NCI-H2171 treated with DMSO at 0.1 percent for 48 hours (cell line): ENCODE measurements around the gene MRPS26.
"Not testable (repeated sequence)": the region's sequence is repeated elsewhere in the genome, so short reads cannot be mapped to it uniquely, and the experiment has no call there.

Source experiments
- DNase-seq: peaks from one replicate; lab custom pipeline; 2025; lab: John Stamatoyannopoulos, UW

The MRPS26 gene

DNA sequence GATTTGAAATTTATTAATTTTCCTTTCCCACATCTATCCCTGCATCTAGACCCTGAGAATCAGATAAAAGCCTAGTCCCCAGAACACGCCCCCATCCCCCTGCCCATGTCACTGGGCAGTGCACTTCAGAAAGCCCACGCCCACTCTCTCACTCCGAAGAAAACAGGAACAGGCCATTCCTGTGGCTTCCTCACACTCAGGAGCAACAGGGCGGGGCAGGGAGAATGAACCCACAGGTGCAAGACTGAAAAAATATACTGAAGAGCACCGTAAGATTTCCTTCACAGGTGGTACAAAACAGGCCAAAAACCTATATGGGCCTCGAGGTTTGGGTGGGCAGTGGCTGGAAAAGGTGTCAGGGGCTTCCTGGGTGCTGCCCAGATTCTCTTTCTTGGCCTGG is 29.0 kb downstream of the MRPS26 start:
- no peak for DNase-seq

DNA sequence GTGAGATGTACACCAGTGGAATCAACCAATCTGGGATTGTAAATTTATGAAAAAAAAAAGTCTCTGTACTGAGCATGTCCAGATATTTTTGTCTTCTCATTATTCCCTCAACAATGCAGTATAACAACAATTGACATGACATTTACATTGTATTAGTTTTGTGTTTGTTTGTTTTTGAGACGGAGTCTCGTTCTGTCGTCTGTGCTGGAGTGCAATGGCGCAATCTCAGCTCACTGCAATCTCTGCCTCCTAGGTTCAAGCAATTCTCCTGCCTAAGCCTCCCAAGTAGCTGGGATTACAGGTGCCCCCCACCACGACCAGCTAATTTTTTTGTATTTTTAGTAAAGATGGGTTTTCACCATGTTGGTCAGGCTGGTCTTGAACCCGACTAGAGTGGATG is 29.5 kb downstream of the MRPS26 start:
- not testable (repeated sequence) for DNase-seq

DNA sequence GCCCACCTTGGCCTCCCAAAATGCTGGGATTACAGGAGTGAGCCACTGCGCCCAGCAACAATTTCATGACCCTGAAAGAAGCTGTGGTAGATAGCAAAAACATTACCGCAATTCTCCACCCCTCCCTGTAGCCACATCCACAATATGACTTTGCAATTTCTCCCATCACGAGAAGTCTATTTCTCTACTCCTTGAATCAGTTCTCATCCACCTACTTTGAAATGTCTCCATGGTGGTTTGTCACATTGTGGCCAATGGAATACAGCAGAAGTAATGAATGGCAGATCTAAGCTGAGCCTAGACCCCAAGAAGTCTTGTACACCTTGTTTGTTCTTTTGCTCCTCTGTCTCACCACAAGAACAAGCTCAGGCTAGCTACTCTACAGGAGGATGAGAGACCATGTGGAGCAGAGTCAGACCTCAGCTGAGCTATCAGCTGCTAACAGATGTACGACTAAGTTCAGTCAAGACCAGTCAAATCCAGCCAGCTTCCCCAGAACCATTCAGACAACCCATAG is 31.8 kb downstream of the MRPS26 start:
- DNase-seq: no peak

DNA sequence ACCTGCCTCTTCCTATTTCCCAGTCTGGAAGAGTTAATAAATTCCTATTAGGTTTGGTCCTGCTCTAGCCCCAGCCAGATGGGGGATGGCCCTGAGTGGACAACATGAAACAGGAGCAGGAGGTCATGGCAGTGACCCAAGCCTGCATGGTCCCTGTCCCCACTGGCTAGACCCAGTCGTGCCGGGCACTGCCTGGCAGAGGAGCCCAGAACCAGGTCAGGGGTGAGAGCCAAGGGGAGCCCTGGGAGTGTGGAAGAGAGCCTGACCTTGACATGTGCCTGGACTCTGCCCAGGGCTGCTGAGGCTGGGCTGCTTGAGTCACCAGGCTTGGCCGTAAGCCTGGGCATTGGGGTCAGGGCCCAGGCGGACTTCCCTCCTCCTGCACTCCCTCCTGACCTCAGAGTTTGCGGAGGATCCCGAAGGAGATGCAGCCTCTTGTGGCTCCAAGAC is 35.1 kb downstream of the MRPS26 start:
- no peak for DNase-seq

DNA sequence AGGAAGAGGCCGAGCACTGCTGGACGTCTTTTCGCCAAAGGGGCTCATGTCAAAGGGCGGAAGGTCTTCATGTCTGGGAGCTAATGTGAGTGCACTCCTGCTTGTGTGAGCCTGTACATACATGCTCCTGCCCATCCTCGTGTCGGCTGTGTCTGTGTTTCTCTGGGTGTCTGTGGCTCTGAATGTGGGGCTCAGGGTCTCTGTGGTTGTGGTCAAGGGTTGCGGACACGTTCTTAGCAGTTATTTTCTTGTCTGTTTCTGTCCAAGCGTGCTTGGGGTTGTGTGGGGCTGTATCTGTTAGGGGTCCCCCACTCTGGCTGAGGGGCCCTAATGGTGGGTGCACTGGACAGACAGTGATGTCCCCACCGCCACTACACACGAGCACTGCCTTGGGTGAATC is 35.8 kb downstream of the MRPS26 start:
- no peak for DNase-seq

DNA sequence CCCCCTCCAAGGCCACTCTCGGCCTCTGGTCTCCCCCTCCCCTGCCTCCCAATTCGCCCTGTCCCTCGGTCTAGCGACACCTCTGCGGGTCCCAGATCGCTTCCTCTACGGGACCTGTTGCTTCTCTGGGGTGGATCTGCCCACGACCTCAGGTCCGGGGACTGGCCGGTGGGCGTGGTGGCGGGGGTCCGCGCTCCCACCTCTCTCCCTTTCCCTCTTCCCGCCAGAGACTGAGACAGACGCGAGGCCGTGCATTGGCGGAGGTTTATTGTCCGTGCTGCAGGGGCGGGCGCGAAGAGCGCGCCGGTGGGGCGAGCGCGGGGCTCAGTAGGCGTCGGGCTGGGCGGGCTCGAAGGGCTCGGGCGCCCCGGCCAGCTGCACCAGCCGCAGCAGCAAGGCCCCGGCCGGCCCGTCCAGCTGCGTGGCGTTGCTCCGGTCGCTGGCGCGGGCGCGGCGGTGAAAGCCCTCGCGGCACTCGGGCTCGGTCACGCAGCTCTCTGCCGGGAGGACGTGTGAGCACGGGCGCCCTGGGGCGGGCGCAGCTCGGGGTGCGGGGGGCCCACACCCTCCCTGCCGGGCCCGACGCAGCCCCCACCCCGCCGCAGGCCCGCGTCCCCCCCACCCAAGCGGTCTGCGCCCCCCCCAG is 36.6 kb downstream of the MRPS26 start:
- no peak for DNase-seq

DNA sequence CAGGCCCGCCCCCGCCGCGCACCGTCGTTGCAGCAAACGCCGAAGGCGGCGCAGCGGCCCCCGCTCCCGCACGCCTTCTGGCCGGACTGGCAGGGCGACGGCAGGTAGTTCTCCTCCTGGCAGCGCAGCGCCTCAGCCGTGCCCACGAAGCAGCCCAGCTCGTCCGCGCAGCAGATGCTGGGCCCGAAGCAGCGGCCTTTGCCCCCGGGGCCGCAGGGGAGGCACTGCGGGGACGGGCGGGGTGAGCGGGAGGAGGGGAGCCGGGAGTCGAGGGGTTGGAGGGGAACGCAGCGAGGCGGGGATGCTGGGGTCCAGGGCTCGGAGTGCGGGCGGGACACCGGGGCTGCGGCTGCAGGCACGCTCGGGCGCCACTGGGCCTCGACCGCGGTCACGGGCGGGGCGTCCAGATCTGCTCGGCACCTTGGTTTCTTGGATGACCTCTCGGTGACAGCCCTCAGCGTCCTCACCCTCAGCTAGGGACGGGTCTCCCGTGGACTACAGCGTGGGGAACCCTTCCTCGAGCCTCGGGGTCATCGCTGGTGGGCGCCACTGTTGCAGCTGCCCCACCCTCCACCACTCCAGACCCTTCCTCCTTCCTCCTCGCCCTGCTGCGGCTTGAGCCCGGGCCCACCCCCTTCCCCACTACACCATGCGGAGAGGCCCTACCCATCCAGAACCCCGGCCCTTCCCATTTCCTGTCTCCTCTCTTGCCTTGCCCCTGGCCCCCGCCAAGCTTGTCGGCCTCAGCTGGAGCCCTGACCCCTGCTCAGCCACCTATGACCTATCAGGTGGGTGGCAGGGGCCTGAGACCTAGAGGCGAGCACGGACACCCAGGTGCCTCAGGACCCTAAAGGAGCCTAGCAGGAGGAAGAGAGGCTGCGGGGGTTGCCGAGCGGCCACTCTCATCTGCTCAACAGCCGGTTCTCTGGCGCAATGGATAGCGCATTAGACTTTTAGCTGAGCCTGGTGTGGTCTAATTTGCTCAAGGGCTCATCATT is 37.4 kb downstream of the MRPS26 start:
- DNase-seq: no peak

DNA sequence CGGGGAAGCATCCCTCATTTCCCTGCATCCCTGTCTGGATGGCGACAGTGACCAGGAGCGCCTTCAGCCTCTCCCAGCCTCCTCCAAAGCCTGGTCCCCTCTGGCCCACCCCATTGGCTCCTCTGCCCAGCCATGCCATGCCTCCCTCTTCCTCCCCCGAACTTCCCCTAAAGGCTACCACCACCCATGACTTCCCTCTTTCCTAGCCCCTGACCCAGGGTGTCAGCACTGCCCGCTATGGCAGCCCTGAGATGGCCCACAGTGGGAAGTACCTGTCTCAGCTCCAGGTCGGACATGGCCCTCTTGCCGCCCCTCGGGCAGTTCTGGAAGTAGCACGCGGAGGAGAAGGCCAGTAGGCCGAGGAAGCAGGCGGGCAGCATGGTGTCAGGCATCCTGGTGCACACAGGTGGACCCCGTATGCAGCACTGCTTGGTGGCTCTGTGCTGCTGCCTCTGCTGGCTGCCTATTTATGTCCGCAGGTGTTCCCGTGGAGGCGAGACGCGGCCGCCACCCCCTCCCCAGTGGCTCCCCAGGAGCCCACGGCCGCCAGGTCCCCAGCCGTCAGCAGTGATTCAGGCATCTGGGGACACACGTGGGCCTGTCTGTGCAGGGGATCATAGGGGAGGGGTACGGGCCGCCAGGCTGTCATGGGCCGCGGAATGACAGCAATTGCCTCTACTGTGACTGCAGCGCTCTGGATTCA is 38.6 kb downstream of the MRPS26 start, which contains the start of gene AVP:
Gene AVP (minus strand): TSS at position 442 of the 703 bp plus-strand sequence. CDS start 50 bp downstream, at position 392.
- no peak for DNase-seq

DNA sequence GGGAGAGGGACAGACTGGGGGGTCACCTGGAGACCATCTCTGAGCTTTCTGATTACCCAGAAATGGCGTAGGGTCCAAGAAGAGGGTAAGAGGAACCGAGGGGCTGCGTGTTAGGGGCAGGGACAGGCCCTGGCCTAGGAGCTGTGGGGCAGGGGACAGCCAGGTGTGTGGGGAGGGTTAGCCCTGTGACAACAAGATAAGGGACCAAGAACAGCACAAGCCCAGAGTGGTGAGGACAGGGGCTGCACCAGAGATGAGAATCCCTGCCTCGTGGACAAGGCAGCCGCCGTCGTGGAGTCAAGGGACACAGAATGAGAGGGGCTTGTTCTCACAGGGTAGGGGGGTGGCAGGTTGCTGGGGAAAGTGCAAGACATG is 39.1 kb downstream of the MRPS26 start:
- no peak for DNase-seq

DNA sequence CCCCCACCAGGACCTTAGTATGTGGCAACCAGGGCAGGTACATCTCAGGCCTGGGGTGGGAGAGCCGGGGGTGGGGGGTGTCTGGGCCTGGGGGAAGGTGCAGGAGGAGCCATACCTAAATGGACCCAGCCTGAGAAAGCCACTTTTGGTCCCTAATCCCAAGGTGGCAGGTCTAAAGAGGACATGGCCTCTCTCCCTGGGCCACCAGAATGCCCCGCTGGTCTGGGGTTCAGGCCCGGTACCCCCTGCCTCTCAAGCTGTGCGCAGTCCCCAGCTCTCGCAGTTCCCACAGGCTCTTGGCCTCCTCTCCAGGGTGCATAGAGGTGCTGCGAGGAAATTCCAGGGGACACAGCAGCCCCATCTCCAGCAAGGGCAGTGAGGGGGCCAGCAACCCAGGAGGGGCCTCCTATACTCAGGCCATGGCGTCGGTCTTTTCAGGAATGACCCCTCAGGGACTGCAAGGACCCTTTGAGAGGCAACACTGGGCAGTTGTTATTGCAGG is 39.8 kb downstream of the MRPS26 start:
- no peak for DNase-seq

DNA sequence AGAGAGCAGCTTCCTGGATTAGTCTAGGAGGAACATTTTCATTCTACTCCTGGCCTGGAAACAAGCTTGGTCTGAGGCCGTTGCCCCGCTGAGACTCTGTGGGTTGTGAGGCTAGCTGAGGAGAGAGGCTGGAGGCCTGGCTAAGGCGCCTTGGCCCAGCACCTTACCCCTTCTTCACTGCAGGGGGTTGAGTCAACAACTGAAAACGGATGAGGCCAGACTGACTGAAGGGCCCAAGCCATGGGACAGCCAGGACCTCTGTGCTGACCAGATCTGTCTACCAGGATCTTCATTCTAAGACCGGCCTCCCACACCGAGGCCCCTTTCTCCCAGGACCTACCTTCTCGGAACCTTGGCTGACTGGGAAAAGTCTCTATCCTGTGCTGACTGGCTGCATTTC is 42.2 kb downstream of the MRPS26 start:
- no peak for DNase-seq

DNA sequence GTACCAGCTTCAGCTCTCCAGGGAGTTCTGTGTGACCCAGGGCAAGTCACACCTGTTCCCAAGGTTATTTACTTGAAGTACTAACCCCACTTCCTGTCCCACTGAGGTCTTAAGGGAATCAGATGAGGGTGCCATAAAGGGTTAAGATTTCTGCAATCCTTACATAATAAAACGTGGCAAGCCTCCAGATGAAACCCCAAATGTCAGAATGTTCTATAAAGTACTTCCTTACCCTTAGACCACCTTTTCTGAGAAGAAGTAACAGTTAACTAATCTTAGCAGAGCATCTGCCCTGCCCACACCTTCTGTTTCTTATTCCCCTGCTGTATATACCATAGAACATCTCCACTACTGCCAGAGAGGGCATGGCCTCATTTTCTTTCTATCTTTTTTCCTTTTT is 44.7 kb downstream of the MRPS26 start:
- DNase-seq: no peak

DNA sequence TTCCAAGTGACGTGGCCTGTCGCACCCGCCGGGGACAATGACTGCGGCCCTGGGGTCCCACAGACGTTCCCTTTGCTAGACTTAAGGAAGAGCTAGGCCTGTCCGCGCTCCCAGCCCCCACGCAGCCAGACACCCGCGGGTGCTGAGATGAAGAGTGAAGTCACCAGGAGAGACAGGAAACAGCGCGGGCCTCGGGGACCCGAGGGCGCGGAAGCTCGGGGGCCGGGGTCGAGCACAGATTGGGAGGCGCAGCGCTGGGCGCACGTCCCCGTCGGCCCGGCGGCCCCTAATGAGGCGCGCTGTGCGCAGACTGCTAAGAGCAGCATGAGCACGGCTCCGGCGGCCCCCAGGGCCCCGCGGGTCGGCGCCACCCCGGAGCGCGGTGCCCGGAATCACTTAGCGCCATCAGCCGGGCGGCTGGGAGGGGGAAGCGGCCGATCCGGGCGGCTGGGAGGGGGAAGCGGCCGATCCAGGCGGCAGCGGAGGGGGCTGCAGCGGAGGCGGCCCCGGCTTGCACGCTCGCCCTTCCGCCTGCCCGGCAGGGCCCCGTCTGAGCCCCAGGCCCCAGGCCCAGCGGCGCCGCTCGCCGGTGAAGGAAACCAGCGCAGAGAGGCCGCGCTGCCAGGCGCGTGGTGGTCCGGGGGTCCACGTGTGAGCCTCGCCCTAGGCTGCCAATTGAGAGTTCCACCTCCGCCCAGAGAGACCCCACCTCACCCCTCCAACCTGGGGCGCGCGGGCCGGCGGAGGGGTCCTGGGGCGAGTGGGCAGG is 46.9 kb downstream of the MRPS26 start:
- no peak for DNase-seq

DNA sequence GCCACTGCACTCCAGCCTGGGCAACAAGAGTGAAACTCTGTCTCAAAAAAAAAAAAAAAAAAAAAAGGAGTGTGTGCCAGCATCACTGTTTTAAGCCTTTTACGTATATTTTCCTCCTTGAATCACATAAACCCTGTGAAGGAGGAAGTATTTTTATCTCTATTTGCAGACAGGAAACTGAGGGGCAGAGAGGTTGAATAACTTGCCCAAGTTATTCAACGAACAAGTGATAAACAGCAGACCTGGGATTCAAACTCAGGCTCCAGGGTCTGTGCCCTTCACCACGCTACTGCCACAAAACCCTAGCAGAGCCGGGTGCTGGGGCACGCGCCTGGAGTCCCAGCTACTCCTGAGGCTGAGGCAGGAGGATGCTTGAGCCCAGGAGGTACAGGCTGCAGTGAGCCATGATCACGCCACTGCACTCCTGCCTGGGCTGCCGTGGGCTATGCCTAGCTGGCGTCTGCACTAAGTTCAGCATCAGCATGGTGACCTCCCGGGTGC is 48.1 kb downstream of the MRPS26 start:
- no peak for DNase-seq

DNA sequence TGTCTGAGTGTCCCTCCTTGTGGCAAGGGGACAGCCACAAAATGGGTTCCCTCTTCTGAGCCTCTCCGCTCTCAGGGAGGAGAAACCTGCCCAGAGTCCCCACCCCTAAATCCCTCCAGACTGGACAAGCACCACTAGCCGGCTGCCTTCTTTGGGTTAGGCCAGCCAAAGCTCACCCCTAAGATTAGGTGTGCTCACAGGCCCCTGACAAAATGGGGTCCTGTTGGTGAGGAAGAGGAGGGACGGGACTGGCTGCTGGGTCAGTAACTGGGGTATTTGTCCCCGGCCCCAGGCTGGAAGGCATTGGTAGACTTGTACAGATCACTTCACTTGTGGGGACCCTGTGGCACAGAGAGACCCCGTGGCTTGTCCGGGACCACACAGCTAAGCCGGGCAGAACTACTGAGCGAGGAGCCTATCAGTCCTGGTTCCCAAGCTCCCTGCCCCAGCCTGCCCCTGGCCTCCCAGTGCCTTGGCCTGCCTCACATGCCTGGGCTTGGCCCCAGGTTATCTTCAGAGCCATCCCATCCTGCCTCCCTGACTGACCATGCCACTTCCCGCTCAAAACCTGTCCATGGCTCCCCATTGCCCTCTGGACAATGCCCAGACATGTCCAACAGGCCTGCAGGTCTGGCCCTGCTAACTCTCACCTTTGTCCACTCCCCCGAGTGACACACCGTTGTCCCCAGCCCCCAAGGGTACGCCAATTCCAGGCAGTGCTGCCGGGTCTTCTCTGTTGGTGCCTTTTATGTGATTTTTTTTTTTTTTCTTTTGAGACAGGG is 49.2 kb downstream of the MRPS26 start:
- no peak for DNase-seq
